Activated CD4-positive, alpha-beta T cell treated with anti-CD3 and anti-CD28 coated beads for 48 hours (primary cell): ENCODE results near the gene KSR1.
"Not testable (repeated sequence)": the region's sequence is repeated elsewhere in the genome, so short reads cannot be mapped to it uniquely, and the experiment has no call there.

ENCODE experiments used
- DNase-seq: peaks from one replicate; pipeline ENCODE4 v3.0.0-alpha.2; 2020

The KSR1 gene

DNA sequence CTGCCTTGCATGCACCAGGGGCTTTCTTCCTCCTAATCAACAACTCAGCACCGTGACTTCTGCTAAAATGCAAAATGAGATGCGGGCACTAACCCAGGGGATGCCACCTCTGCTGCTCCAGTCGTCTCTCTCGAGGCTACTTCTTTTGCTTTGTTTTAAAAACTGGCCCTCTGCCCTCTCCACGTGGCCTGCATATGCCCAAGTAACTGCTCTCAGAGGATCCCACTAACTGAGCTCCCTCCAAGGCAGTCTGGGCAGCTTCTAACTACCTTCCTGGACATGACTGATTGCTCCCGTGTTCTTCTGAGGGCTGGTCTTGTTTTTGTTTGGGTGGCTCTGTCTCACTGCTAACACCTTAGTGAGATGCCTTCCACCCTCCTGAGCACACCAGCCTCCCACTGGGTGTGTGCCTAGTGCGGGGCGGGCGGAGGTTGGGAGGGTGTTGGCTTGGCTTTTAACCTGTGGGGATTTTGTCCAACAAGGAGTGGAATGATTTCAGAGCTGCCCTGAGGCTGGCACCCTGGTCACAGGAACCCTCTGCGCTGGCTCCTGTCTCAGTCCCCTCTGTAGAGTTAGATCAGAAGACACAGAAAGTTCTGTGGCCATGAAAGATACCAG is 165.8 kb downstream of the KSR1 start:
- DNase-seq = no peak

GRCh38 chr17:27622986-27623385 is 166.7 kb downstream of the KSR1 start:
- DNase-seq = no peak

DNA sequence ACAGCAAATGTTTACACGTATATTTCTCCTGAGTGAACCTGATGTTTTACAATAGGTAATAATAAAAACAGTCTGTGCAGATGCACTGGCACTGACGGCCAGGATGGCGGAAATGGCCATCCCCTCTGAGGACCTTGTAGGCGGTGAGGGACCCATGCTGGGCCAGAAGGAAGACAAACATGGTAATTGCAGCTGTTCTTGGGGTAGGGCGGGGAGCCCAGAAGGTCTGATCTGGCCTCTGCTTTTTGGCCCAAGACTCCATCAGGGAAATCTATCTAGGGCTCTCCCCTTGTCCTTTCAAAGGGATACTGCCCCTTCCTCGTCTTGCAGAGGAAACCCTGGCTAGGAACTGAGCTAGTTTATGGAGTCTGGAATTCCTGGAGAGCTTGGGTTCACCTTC is 167.4 kb downstream of the KSR1 start:
- no peak for DNase-seq

- no peak for DNase-seq
These were observed 168.3 kb downstream of the KSR1 start for GRCh38 chr17:27624539-27624938.

GRCh38 chr17:27625856-27626255 is 169.6 kb downstream of the KSR1 start:
- no peak for DNase-seq

DNA sequence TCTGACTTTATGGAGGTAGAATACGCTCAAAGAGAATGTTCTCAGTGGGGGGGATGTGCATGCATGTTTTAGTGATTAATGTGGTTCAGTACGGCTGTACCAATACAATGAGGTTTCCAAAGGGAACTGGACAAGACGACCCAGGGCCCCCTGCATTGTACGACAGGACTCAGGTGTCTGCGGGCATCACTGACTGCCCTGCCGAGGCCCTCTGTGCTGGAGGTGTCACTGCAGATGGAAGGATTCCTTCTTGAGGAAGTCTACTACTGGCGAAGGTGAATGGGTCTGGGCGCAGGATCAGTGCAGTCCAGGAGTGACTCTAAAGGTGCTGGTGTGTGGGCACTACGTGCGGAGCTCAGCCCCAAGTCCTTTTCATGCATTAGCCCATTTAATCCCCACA is 171.3 kb downstream of the KSR1 start:
- DNase-seq = no peak

GRCh38 chr17:27628376-27628775 is 172.1 kb downstream of the KSR1 start:
- DNase-seq = peak; percentile 16

DNA sequence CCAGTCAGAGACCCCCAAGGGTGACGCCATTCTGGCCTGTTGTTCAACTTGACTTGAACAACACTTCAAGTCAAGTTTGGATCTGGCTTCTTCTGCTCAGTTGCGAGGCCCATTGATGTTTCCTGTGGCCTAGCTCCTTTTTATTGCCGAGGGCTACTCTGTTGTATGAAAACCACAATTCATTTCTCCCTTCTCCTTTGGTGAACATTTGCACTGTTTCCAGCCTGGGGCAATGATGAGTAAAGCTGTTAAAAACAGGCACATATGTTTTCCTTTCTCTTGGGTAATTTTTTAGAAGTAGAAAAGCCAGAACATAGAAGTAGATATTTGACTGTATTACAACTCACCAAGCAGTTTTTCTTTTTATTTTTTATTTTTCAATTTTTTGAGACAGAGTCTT is 173.0 kb downstream of the KSR1 start:
- DNase-seq = not testable (repeated sequence)

DNA sequence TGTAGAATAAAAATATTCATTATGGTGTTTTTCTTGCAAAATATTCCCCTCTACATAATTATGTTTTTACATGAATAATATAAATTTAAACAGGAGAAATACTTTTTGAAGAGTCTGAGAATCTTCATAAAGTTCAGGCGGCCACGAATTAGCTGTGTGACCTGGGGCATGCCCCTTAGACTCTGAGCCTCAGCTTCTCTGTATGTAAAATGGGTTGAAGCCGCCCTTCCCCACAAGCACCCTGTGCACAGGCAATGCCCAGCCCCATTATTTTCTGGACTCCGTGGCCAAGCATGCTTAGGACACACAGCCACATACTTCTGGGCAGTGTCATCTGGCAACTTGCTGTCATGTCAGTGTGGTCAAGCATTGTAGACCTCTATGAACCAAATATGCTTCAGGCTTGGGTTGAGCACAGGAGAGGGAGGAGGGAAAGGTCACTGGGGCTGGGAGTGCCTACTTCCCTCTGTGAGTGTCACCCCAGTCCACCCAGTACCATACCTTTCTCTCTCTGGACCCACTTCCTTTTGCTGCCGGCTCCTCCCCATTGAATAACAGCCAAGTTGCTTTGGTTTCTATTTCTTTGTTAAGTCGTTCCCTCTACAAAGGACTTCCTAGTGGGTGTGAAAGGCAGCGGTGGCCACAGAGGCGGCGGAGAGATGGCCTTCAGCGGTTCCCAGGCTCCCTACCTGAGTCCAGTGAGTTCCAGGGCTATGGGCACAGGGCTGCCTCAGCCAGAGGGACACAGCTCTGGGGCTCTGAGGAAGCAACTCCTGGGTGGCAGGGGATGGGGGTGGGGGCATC is 174.6 kb downstream of the KSR1 start, which contains the start of gene LGALS9:
Gene LGALS9, plus strand, starts transcription at position 582 of the 804 bp plus-strand sequence. Its CDS starts 78 bp downstream, at position 660.
- DNase-seq = no peak

DNA sequence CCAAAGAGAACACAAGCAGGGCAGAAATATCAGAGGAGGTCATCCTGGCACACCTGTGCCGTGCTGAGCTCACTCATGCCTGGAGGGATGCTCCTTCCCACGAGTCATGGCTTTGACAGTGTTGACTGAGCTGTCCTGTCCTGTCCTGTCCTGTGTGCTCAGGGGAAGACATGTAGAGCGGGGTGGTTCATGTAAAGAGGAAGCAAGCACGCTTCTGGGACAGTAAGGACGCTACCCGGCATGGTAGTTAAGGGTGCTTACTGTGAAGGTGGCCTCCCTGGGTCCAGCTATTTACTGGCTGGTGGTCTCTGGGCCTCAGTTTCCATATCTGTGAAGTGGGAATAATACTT is 175.1 kb downstream of the KSR1 start:
- DNase-seq = peak; percentile 30

GRCh38 chr17:27631897-27632725 is 175.9 kb downstream of the KSR1 start:
- DNase-seq = no peak

DNA sequence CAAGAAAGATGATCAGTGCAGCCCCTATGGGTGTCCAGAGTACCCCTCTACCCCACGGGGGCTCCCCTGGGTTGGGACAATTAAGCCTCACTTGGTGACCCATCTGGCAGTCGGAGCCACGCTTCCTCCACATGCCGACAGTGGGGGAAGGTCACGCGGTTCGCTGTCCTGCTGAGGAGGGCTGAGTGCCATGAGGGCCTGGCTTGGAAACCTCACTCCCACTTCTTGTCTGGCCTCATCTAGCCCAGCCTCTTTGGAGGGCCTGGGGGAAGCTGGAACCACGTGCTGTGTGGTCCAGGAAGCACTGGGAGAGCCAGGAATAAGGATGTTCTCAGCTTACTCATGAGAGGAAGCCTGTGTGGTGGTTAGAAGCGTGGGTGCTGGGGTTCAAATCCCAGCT is 176.5 kb downstream of the KSR1 start:
- not testable (repeated sequence) for DNase-seq

DNA sequence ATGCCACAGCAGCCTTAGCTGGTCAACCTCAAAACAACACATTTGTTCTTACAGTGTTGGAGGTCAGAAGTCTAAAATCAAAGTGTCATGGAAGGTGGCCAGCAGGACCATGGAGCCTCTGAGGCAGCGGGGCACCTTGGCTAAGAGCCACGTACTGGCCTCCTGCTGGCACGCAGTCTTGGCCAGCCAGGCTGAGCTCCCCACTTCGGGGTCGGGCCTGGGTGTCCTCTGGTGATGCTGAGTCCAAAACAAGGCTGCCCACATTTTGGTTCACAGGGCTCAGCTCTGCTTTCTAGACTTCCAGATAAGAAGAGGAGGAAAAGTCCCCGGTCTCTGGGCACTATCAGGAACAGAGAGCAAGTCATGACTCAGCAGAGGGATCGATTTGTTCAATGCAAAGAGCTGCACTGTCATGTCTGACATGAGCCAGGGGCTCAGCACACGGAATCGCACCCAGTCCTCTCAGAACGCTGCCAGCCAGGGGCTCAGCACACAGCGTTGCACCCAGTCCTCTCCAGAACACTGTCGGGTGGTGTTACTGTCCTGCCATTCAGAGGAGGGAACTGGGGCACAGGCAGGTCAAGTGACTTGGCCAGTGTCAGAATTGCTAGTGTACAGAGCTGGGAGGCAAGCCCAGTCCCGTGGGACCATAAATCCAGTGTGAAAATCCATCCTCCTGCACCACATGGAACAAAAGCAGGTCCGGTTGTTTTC is 177.2 kb downstream of the KSR1 start:
- no peak for DNase-seq

GRCh38 chr17:27634026-27634335 is 177.7 kb downstream of the KSR1 start:
- no peak for DNase-seq

DNA sequence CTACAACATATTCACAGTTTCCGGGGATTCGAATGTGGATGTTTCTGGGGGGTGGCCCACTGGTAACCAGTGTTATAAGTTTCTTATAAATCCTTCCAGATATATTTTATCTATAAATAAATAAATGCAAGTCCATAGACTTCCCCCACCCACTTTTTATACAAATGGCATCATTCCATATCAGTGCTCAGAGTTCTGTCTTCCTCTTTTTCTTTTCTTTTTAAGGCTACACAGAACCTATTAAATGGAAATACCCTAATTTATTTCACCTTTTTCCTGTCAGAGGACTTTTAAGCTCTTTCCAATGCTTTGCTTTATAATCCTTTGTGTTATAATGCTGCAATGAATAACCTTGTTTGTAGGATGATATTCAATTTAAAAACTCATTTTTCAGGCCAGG is 178.5 kb downstream of the KSR1 start:
- DNase-seq = no peak

GRCh38 chr17:27635275-27635823 is 179.1 kb downstream of the KSR1 start:
- no peak for DNase-seq

DNA sequence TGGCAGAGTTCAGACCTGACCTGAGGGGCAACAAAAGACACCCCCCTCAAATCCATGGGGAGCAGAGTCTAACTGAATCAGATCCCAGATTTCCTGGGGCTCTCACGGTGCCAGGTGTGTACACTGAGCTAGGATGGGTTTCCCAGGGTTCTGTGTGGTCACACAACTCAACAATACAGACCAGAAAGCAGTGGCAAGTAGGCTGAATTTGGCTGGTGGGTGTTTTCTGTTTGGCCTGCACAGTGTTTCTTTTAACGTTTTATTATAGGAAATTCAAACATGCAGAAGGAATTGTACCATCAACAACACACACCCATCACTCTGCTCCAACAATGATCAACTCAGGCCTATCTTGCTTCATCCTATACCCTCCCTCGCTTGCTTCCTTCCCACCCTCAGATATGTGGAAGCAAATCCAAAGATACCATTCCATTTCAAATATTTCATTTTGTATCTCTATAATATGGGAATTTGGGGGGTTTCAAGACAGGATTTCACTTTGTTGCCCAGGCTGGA is 179.8 kb downstream of the KSR1 start:
- not testable (repeated sequence) for DNase-seq

DNA sequence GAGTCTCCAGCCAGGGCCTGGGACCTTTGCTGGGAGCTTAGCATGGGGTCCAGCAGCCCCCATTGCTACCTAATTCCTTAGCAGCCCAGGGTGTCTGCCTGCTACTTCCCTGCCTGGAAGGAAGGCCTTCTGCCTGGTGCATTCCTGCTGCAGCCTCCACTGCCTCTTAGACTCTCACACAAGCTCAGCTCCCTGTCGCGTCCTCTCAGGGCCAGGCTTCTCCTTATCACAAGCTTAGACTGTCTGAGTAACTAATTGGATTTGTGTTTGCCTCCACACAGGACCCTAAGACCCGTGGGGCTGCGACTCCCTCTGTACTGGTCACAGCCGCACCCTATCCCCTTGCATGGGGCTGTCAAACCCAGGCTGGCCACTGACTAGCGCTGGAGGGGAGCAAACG is 181.6 kb downstream of the KSR1 start:
- not testable (repeated sequence) for DNase-seq

DNA sequence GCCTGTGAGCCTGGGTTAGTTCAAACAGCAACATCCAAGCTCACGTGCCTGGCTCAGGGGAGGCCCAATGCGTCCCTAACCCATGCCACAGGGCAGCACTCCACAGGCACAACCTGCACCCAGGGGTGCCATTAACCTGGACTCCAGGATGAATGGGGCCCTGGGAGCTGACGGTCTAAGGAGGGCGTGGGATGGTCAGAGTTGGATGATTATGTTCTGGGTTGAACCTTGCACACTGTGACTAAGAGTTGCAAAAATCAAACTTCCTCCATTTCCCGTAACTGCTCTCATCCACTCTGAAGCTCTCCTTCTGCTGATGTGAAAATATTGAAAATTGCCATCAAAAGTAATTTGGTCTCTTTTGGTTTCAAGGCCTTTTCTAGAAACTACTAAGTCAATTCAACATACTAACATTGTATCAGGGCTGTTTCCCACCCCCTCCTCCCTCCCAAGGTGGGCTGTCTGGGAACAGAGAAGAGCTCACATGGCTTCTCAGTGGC is 182.2 kb downstream of the KSR1 start:
- DNase-seq = not testable (repeated sequence)

- DNase-seq = no peak
These were observed 184.5 kb downstream of the KSR1 start for GRCh38 chr17:27640790-27641189.

DNA sequence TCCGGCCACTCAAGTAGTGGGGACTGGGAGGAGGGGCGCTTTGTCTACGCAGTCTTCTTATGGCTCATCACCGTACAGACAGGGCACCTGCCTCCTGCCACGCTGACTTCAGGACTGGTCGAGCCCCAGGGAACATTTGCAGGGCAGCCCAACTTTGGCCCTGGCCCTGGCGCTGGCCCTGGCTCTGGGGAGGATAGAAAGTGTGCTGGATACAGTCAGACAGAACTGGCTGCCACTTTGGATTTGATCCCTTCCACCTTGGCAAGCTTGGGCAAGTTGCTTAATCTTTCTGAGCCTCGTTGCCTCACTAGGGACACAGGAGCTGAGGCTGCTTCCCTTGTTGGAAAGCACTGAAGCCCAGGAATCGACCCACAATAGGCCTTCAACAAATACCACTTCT is 188.3 kb downstream of the KSR1 start:
- DNase-seq = no peak

DNA sequence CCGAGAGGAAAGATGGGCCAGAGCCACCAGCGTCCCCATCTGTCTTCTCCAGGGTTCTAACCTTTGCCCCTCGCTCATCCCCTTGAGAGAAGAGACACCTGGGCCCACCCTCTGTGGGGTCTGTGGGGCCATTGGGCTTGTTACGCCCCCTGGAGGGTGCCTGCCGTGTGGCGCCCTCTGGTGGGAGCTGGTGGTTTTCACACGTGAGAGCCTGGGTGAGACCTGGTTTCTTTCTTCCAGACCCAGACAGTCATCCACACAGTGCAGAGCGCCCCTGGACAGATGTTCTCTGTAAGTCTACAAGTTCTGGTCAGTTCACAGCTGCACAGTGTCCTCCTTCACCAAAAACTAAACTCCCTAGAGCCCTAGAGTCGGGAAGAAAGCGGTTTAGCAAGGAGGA is 189.4 kb downstream of the KSR1 start:
- not testable (repeated sequence) for DNase-seq
